RWPE1 (cell line): ENCODE data around the gene MAP3K10.
A peak's percentile ranks its signal among the peaks of the same experiment; 100 is the strongest.

Experiments
- CTCF ChIA-PET: fragments of 350-600 bp; sonication (Branson Sonifier 250); formaldehyde crosslinking; extraction: SDS; loops from one replicate; lab custom pipeline; 2021; lab: Yijun Ruan, JAX
- POLR2A ChIA-PET: fragments of 400-600 bp; formaldehyde crosslinking; extraction: SDS; loops from one replicate; lab custom pipeline; 2020; ENCODE audit warnings: antibody characterized with exemption; ENCODE audit not compliant: low non-redundant PET; lab: Yijun Ruan, JAX
- DNase-seq: peaks from one replicate; pipeline ENCODE4 v3.0.0; 2012; ENCODE audit warnings: low spot score
- H3K27ac ChIP-seq: fragments of 450-650 bp; 2 replicates; pipeline ENCODE4 v1.5.1; 2017
- TF ChIP-seq, protein P1 (sequence below): fragments of 450-650 bp; conservative IDR thresholded peaks from 2 replicates; pipeline ENCODE4 v1.5.1; 2017; ENCODE audit warnings: low read depth, mild to moderate bottlenecking

Gene MAP3K10

DNA sequence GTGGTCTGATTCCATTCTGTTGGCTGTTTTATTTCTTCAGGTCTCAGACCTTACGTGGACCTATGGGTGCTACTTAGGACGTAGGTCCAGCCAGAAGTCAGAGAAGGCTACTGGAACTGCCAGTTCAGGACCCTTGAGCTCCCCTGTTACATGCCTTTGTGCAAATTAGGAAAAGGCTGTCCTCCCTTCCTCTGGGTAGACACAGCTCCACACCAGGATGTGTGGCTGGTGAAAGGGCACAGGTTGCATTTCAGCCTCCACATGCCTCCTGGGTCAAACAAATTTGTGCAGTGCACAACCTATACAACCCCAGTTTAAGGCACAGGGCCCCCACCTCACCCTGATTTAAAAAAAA is 43.9 kb upstream of the MAP3K10 start:
- TF ChIP-seq, protein P1, sequence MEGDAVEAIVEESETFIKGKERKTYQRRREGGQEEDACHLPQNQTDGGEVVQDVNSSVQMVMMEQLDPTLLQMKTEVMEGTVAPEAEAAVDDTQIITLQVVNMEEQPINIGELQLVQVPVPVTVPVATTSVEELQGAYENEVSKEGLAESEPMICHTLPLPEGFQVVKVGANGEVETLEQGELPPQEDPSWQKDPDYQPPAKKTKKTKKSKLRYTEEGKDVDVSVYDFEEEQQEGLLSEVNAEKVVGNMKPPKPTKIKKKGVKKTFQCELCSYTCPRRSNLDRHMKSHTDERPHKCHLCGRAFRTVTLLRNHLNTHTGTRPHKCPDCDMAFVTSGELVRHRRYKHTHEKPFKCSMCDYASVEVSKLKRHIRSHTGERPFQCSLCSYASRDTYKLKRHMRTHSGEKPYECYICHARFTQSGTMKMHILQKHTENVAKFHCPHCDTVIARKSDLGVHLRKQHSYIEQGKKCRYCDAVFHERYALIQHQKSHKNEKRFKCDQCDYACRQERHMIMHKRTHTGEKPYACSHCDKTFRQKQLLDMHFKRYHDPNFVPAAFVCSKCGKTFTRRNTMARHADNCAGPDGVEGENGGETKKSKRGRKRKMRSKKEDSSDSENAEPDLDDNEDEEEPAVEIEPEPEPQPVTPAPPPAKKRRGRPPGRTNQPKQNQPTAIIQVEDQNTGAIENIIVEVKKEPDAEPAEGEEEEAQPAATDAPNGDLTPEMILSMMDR = no peak
- H3K27ac ChIP-seq = peak overlapping the region; percentile 73
- ChIA-PET CTCF (interaction anchor here (0.8 kb wide), 1 partner anchor 73 kb away, joined by 4 read pairs; no protein-coding TSS in a partner anchor), POLR2A (no interaction called here)
- no peak for DNase-seq

DNA sequence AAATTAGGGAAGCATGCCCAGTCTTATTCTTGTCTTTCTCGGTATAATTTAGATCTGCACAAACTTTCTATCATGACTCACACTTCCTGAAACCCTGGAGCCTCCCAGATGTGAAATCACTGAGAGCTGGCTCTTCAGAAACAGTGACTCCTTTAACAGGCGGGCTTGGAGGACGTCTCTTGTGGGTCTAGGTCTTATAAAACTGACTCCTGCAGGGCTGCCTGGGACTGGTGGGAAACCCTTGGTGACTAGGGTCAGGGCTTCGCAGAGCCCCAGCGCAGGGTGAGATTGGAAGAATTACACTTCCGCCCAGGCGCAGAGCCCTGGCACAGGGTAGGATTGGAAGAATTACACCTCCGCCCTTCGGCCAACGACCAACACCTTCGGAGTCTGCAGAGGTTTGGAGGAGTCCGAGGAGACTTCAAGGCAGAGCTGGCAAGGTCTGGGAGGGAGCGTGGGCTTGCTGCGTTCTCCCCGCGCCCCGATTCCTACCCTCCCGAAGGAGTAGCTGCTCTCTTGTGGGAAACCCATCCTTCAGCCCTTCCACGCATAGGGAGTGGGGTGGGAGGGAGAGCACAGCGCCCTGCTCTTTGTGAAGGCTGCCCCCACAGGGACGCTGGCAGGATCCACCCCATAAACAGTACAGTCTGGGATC is 43.4 kb upstream of the MAP3K10 start:
- H3K27ac ChIP-seq = peak overlapping the region; percentile 73
- ChIA-PET POLR2A (no interaction called here), CTCF (interaction anchor here (0.8 kb wide), 1 partner anchor 73 kb away, joined by 4 read pairs; no protein-coding TSS in a partner anchor)
- TF ChIP-seq, protein P1 = no peak
- peak; percentile 63 for DNase-seq

DNA sequence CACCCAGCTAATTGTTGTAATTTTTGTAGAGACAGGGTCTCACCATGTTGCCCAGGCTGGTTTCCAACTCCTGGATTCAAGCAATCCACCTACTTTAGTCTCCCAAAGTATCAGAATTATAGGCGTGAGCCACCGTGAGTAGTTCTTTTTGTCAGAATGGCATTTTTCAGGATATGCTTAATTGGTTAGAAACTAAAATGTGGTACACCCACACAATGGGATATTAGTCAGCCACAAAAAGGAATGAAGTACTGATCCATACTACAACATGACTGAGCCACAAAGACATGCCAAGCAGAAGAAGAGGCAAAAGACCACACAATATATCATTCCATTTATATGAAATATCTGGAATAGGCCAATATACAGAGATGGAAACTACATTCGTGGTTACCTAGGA is 41.7 kb upstream of the MAP3K10 start:
- POLR2A ChIA-PET = no interaction called here
- H3K27ac ChIP-seq = no peak overlapping the region
- CTCF ChIA-PET = no interaction called here
- TF ChIP-seq, protein P1 = no peak
- no peak for DNase-seq

DNA sequence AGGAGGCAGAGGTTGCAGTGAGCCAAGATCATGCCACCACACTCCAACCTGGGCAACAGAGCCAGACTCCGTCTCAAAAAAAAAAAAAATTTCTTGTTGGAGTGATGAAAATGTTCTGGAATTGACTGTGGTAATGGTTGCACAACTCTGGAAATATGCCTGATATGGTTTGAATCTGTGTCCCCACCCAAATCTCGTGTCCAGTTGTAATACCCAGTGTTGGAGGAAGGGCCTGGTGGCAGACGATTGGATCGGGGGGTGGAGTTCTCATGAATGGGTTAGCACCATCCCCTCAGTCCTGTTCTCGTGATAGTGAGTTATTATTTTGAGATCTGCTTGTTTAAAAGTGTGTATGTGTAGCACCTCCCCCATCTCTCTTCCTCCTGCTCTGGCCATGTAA is 41.1 kb upstream of the MAP3K10 start:
- H3K27ac ChIP-seq = no peak overlapping the region
- CTCF ChIA-PET = no interaction called here
- POLR2A ChIA-PET = no interaction called here
- no peak for DNase-seq
- TF ChIP-seq, protein P1 = no peak

DNA sequence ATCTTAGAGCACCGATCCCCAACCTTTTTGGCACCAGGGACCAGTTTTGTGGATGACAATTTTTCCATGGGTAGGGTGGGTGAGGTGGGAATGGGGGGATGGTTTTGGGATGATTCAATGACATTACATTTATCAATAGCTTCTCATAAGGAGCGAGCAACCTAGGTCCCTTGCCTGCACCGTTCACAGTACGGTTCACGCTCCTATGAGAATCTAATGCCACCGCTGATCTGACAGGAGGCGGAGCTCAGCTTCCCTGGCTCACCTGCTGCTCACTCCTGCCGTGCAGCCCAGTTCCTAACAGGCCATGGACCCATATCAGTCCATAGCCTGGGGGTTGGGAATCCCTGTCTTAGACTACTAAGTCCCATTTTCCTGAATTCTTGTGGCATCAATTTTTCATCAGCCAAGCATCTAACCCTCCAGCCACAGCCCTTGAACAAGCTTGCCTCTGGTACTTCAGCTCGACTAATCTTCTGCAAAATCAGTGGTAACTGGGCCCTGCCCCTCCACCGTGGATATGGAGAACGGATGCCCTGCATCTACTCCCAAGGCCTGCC is 37.0 kb upstream of the MAP3K10 start:
- ChIA-PET POLR2A (no interaction called here), CTCF (interaction anchor here (0.6 kb wide), 1 partner anchor 82 kb away, joined by 6 read pairs; no protein-coding TSS in a partner anchor)
- no peak overlapping the region for H3K27ac ChIP-seq
- TF ChIP-seq, protein P1 = no peak
- DNase-seq = no peak

DNA sequence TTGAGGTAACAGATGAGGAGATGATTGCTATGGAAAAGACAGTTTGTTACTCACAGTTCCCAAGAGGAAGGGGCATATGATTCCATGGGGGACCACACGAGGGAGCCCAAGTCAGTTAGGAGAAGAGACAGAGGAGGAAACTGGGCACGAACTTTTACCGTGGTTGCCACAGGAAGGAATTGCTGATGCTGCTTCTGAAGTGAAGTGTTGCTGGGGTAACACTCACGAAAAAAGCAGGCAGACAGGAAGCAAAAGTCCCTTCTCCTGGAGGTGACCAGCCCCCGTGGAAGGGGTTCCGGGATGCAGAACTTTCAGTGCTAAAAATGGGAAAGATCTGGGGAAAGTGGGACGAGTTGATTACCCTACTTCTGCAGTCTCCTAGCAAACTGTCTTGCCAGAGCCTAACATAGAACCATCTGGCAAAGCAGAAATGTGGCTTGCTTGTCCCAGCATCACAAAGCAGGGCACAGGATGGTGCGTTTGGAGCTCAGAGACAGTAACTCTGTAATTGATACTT is 35.4 kb upstream of the MAP3K10 start:
- CTCF ChIA-PET = interaction anchor here (0.6 kb wide), 1 partner anchor 17 kb away, joined by 3 read pairs; no protein-coding TSS in a partner anchor
- TF ChIP-seq, protein P1 = no peak
- POLR2A ChIA-PET = no interaction called here
- H3K27ac ChIP-seq = no peak overlapping the region
- no peak for DNase-seq
